Left kidney (tissue), 2 donors: ENCODE measurements around the gene CDX2. TPM values are rescaled to one million over a fixed set of nuclear protein-coding genes. Genes with fewer than 3 reads are reported as not detected.

Source experiments
- DNase-seq: peaks from one replicate; pipeline ENCODE4 v3.0.0-alpha.2; 2013
- polyA plus RNA-seq: library from polyadenylated mRNA; unstranded; fragments of 120-200 nt; gene quantifications from one replicate; pipeline ENCODE4 v1.2.1, GENCODE V29; 2013; ENCODE audit not compliant: insufficient read length

Gene CDX2
- polyA plus RNA-seq, 1 donor = not detected

DNA sequence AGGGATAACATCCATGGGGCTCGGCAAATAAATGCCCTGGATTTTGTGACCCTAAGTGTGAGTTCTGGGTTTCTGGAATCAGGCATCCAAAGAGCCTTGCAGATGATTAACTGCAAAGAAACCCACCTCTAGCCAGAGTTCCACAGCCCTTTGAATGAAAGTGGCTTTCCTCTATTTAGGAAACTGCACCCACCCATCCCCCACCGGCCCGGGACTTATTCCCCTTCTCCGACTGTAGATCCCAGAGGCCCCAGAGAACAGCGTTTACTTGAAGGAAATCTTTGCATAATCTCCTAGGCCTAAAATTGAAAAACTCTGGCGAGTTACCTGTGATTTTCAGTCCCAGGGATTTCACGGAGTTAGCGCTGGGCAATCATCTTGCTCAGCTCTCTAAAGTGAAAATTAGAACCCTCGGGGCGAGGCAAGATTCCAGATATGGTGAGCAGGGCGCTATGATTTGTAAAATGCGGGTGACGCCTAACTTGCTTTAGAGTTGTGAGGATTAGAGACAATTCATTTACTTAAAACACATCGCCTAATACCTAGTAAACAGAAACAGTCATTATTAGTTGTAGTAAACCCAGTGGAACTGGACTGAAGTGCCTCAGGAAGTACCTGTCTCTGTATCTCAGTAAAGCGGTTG, 10.0 kb upstream of the CDX2 start:
- DNase-seq = no peak

DNA sequence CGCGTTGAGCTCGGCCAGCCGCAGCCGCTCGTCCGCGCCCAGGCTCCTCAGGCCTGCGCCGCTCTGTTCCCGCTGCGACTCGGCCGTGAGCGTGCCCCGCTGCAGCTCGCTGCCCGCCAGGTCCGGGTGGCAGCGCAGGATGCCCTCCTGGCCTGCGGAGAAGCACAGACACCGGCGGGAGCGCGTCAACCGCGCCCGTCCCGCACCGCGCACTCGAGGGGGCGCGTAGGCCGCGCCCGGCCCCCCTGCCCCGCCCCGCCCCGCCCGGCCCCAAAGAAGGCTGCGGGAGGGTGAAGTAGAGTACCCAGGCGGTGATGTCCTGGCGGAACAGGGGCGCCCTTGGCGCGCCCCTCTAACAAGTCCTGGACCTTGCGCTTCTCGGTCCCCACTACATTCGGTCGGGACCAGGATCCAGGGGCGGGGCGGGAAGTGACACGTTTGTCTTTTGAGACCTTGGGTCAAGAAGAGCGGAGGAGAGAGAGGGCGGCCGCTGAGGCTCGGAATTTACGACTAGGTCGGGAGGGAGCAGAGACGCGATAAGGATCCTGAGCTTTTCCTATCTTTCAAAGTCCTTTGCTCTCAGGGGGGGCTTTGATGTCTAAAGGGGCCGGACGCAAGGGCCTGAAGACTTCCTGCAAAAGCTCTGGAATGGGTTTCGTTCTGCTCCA, 9.3 kb upstream of the CDX2 start:
- no peak for DNase-seq

DNA sequence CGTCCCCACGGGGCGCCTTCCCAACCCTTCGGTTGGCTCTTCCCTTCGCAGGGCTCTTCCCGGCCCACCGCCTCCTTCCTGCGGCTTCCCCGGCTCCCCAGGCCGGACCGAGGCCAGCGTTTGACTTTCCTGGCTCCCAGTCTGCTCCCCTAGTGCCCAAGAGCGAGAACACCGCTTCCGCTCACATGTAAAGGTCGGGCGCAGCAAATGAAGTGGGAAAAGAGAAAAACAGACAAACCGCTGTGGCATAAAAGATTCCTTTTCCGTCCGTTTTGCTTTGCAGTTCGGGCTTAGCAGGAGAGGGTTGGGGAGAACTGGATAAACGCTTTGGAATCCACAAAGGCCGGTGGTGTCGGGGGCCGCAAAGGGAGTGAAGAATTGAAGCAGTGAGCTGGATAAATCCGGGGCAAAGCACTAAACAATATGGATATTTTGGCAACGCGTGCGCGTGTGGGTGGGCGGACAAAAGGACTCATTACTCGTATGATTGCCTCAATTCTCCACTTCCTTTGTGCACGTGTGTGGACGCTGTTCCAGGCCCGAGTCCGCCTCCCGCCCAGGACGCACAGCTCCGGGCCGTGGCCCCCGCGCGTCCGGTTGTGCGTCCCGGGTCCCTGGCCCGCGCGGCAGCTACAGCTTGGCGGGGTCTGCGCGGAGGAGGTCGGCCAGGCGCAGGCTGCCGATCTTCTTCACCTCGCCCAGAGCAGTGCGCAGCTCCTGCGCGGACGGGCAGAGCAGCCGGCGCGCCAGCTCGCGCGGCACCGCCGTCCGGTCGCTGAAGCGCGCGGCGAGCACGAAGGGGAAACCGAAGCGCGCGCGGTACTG, 8.6 kb upstream of the CDX2 start:
- DNase-seq = no peak

DNA sequence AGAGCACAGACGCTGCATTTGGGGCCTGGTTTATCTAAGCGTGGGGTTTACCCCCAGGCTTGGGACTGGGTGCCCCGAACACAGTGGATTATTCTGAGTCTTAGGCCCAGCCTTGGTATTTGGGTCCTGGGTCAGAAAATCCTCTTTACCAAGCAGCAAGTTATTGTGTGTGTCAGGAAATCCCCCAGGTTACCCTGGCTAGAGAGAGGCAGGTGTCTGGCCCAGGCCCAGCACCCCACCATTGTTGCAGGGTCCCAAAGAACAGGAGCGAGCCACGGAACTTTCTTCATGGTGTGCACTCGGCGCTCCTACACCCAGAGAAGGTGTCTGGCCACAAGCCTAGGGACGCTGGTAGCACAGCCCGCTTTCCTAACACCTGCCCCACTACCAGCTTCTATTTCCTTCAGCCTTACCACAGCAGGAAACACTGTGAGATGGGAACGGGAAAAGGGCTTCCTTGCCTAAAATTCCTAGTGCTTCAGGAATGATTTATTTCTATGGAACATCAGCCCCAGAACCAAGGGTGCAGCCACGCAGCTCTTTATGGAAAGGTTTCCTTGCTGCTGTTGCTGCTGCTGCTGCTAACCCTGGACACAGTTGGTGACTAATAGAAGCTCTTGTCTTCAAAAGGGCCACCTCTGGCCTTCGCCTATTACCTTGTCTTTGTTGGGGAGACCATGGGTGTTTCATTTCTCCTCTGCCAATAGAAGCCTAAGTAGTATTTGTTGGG, 7.4 kb upstream of the CDX2 start:
- no peak for DNase-seq

DNA sequence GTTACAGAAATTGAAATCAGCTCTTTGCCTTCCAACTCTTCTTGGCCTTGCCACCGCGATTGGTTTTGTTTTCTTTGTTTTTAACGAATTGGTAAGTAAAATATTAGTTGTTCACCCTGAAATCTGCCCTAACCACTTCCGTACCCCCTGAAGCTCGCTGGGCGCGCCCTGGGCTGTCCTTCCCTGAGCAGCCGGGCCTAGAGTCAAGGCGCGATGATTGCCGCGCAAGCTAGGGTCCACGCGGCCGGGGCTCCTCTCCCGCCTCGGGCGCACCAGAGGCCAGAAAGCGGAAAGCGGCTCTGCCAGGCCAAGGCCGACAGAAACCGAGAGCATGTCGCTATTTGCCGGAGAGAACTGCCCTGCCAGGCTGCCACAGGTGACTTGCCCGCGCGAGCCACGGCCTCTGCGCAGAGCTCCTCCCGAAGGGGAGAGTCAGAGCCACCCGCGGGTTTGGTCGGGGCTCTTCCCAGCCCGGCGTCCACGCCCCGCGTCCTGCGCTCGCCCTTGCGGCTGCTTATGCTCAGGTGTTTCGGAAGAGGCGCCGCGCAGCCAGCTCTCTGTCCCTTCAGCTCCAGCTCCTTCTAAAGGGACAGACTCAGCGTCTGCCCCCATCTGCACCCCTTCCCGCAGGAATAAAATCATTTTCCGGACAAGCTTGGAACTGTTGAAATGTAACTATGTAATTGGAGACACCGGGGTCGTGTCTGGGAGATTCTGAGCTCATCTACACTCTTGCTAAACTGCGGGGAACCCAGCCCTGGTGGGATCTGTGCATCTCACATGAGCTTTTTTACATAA, 6.6 kb upstream of the CDX2 start:
- DNase-seq = no peak

DNA sequence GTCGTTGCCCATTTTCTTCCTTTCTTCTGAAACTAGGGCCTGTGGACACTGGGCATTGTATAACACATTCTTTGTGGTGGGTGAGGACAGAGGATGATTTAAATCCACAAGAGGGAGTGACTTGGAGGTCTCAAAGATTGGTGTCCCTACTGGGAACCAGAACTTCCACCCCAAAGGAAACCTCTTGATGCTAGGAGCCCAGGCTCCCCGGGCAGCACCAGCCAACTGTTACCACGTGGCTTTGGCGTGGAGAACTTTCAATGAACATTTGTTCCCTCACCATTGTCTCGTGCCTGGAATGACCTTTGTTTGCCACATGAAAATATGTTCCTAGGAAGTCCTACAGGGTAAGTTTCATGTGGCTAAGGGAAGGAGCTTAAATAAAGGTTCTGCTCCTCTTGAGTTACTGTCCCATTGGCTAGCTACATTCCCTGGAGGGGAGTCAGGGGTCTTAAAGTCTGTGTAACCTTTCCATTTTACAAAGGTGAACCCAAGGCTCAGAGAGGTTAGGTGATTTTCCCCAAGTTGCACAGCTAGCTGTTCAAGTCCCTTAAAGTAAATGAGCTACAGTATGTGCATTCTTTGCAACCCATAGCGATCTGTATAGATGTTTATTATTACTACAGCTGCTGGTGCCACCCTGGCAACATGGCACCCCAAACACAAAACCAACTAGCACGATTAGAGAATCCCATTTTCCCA, 5.0 kb upstream of the CDX2 start:
- no peak for DNase-seq

DNA sequence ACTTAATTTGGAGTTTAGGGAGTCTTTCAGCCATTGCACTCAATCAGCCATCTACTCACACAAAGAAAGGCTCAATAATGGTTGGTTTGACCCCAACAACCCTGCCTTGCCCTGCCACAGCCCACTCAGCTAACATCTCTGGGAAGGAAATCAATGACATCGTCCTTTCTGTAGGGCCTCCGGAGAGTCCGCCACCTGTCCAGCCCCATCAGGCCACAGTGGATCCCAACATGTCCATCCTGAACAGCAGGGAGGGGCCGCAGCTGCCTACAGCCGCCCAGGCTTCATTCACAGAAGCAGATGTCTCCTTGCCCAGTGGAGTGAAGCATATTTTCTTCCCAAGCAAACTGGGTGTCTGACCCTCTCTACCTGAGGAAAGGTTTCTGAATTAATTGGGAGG, 4.2 kb upstream of the CDX2 start:
- DNase-seq = no peak

DNA sequence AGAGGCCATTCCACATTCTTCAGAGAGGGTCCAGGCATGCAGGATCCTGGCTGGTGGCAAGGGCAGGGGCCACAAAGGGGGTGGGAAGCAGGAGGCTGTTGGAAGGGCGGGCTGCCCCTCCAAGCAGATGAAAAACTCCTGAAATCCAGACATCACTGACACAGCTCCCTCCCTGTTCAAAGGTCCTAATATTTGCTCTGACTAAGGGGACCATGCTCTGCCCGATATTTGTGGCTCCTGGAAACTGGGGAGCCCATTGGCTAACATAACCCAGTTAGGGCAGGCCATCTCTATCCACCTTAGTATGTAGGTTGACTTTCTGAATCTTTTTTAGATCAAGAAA, 3.3 kb upstream of the CDX2 start:
- no peak for DNase-seq

DNA sequence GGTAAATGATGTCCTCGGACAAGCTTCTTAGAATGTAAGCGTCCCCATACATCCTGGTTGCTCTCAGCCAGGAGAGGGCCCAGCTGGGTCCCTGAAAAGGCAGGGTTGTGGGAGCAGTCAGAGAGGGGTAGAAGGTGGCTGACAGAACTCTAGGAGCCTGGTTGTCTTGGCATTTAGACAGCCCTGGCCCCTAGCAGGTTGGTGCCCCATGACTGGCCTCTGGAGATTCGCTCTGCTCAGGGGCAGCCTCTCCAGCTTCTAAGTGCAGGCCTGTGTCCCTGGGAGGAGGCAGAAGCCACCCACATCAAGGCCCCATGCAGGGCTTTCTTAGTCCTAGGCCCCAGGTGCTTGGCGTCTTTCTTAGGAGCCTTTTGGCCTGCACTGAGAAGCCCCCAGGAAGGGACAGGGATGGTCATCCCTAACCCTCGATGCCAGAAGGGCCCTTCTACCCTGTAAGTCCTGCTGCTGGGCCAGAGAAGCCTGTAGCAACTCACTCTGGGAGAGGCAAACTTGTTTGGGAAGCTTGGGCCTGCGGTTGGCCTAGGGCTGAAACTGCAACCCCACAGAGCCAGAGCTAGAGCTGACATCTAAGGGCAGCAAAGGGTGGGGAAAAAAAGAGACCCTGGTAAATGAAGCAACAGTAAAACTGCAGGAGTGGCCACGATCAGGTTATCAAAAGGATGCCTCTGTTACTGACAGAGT, 2.8 kb upstream of the CDX2 start:
- no peak for DNase-seq

DNA sequence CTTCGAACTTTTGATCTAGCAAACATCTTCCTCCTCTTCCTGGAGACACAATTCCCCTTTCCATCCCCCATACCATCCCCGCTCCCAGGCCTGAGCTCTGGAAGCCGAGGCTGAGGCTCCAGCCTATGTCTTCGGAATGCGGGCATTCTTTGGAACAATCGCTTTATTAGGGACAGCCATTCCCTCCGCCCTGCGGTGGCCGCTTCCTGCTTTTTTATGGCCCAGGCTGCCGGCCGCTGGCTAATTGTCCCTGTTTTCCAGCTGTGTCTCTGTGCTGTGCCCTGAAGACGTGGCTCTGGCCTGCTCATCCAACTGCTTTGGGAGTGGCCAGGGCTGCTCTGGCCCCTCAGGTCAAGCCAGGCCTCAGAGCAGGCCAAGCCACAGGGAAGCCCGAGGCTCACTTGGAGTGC, 2.1 kb upstream of the CDX2 start:
- no peak for DNase-seq

DNA sequence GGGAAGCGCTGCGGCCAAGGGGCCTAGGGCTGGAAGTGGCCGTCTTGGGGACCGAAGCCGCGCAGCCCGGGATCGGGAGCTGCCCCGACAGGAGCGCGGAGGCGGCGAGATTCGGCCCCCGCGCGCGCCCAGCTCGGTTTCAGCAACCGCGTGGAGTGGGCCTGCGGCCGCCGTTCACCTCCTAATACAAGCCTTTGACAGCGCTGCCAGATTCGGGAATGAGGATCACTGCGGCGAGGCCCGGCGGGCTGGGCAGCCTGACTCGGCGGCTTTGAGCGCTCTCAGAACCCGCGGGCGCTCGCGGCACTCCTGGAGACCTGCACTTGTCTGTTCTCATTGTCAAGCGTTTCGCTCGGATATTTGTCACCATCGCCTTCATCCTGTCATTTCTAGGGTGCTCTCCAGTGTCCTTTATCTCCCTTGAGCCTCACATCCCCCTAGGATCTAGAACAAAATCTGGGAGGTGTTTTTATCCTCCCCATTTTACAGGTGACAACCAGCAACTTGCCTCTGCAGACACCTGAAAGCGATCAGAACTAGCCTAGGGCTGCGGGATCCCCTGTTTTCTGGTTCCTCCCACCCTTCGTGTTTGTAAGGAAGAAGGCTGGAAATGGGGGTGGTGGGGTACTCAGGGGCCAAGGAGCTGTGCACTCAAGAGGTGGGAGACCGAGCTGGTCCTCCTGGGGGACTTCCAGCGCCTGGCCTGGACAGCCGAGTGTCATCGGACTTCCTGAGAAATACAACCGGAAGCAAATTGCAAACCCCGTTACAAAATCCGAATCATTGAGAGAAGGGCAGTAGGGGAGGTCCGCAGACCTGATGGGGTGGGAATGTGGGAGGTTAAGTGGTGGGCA, 1.5 kb upstream of the CDX2 start:
- DNase-seq = no peak

DNA sequence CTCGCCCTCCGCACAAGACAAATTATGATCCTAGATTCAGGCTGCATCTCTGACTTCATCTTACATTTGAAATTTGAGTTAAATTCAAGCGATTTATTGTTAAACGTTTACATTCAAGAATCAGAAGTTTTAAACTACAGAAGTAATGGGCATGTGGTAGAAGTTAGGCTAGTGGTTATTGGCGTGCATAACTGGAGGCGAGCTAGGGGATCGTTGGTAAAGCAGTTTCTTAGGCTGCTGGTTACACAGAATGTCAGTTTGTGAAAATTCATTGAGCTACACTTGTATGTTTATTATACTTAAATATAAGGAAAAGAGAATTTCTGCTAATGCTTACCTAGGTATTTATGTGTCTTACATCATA, 733 bp upstream of the CDX2 start:
- no peak for DNase-seq

DNA sequence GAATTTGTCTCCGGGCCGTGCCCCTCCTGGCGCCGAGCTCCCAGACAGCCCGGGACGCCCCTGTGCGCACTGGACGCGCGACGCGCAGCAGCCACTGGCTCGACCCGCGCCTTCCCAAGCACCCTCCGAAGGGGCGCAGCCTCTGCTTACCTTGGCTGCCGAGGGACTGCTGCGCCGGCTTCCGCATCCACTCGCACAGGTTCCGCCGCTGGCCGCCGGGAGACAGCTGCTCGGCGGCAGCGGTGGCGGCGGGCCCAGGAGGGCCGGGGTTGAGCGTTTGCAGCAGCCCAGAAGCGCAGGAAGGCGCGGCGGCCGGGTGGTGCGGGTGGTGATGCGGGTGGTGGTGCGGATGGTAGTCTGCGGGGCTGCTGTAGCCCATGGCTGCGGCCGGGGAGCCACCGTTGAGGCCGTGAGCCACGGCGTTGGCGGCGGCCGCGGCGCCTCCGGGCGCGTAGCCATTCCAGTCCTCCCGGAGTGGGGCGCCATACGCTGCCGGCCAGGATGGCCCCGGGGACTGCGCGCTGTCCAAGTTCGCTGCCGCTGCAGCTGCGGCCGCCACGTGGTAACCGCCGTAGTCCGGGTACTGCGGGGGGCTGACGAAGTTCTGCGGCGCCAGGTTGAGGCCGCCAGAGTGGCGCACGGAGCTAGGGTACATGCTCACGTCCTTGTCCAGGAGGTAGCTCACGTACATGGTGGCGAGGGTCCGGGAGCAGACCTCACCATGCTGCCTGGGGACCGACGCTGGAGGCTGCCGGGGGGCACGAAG, 616 bp downstream of the CDX2 start:
- DNase-seq = no peak

DNA sequence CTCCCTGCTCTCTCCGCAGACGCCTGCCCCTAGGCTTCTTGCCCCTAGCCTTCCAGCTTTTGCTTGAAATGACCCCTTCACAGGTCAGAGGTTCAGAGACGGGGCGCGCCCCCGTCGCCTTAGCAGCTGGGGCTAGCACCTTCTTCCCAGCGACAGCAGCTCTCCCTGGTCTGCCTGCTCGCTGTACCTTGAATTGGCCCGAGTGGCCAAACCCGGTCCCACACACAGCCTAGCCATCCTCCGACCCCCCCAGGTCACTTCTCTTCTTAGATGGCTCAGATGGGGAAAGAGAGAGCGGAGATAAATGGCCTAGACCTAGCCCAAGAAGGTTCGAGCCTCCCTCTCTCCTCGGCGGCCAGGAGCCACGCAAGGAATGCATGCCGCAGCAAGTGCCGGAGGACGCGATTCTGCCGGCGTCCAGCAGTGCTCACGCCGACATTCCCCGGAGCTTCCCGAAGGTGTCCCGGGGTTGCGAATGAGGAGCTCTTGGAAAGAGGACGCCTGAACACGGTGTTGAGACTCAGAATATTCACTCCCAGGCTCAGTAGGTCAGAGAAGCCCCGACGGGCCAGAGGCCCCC, 1.3 kb downstream of the CDX2 start:
- DNase-seq = no peak

DNA sequence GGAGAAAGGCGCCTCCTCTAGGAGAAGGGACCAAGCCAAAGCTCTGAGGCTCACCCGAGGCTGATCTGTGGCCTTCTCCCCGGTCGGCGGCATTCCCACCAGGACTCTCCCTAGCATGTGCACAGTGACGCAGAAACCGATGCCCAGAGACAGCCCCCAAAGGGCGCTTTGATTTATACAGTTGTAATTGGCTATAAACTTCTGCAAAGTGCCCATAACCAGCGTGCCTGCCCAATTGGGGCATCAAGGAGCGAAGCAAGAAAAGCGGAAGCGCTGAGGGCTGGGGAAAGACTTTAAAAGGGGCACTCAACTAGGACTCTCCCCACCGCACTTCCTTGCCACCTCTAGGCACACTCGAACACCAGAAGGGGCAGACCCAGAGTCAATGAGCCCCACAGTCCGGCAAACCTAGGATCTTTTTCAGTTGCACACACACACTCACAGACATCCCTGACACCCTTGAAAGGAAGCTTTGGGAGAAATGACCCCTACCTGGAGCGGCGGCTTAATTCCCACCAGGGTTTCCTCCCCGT, 1.8 kb downstream of the CDX2 start:
- no peak for DNase-seq

DNA sequence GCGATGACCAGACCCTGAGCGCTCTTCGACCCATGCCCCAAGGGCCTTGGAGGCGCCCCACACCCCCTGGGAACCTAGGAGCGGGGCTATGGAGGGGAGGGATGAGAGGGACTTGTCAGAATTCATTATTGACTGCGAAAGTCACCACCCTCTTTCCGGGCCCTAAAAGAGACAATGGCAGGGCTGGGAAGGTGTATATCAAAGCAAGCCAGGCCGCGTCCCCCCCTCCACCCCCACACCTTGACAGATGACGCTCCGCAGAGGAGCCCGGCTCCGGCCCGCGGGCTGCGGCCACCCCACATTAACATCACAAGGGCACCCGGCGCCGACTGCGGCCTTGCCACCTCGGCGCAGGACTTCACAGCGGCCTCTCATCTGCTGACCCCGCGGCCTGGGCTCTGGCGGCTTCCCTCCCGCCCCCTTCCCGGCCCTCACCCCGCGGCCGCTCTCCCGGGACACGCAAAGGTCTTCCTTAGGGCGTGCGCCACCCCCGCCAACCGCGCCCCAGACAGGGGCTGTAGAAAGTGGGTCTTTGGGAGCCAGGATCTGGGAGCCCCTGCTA, 2.4 kb downstream of the CDX2 start:
- DNase-seq = no peak

DNA sequence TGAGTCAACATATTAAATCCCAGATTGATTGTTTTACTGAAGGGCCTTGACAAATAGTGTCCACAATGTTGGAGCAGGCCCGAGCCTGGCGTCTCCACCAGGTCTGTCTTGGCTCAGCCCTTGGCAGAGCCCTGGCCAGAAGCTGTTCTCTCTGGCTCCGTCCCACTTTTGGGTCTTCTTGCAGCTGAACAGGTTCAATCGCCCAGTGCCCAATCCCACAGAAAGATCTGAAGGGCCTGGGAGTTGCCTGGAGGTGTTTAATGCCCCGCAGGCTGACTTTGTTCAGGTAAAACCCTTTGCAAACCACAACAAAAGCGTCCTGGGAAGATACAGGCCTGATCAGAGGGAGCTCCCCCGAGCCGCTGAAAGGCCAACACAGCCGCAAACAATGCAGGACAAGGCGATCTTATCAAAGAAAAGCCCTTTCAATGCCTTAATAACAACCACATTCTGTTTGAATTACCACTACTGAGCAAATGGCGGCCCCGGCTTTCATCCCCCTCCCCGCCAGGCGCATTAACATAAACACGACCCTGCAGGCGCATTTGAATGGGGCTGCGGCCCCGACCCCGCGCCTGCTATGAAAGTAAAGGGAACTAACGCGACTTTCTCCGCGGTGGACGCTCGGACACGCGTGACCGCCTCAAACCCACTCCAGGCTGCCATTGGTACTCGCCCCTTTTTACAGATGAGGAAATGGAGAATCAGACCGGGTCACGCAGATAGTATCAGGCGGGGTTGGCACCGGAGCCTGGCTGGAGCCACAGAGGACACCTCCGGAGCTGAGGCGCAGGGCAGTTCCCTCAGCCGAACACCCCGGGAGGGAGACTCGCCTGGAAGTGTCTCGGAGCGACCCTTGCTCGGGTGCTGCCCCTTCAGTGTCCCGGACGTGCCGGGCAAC, 3.1 kb downstream of the CDX2 start:
- no peak for DNase-seq
